IPS-20b (cell line): ENCODE measurements around the gene ZNRF1.

Source experiments
- H3K27ac ChIP-seq: one replicate; pipeline ENCODE4 v1.5.1; 2013; ENCODE audit warnings: low read length
- H3K27me3 ChIP-seq: 2 replicates; pipeline ENCODE4 v1.6.1; 2013; ENCODE audit warnings: mild to moderate bottlenecking, low read length, inconsistent platforms; ENCODE audit not compliant: insufficient read depth
- H3K36me3 ChIP-seq: 2 replicates; pipeline ENCODE4 v1.6.1; 2013; ENCODE audit warnings: low read depth, mild to moderate bottlenecking, inconsistent platforms, low read length, moderate library complexity; ENCODE audit not compliant: insufficient read depth
- H3K4me1 ChIP-seq: 2 replicates; pipeline ENCODE4 v1.6.1; 2013; ENCODE audit warnings: mild to moderate bottlenecking, control low read depth, inconsistent platforms, low read length, moderate library complexity; ENCODE audit not compliant: insufficient read depth
- H3K4me3 ChIP-seq: 2 replicates; pipeline ENCODE4 v1.5.1; 2013; ENCODE audit warnings: mild to moderate bottlenecking, low read length, inconsistent platforms
- H3K9ac ChIP-seq: 2 replicates; pipeline ENCODE4 v1.6.1; 2013; ENCODE audit warnings: low read depth, mild to moderate bottlenecking, inconsistent platforms, low read length, moderate library complexity
- H3K9me3 ChIP-seq: 2 replicates; pipeline ENCODE4 v1.6.1; 2013; ENCODE audit warnings: mild to moderate bottlenecking, low read depth, low read length, inconsistent platforms; ENCODE audit not compliant: insufficient read depth

Gene ZNRF1

GRCh38 chr16:74998481-74999218 is at the start of gene ZNRF1:
TSS of gene ZNRF1 (plus strand) at chr16:74999024. CDS start at chr16:74999672, 648 bp downstream.
- H3K36me3 ChIP-seq, result peaks cover 6% of the 10 kb centered on the region; the same call in 1 of the 2 replicates
- peak within 1 kb of the TSS; percentile 36 for H3K27ac ChIP-seq
- H3K27me3 ChIP-seq, result peaks cover 12% of the 10 kb centered on the region
- no peaks in the 10 kb centered on the region for H3K9me3 ChIP-seq
- peak within 1 kb of the TSS; percentile 67; the same call in 1 of the 2 replicates for H3K9ac ChIP-seq
- peak within 1 kb of the TSS; percentile 92 for H3K4me3 ChIP-seq
- H3K4me1 ChIP-seq, result peaks cover 12% of the 10 kb centered on the region; the same call in 1 of the 2 replicates

- no peaks in the 10 kb centered on the region for H3K9me3 ChIP-seq
- no peak overlapping the region for H3K4me3 ChIP-seq
- no peak overlapping the region for H3K27ac ChIP-seq
- H3K9ac ChIP-seq, result no peak overlapping the region
- no peaks in the 10 kb centered on the region for H3K4me1 ChIP-seq
- H3K27me3 ChIP-seq, result no peaks in the 10 kb centered on the region
- H3K36me3 ChIP-seq, result peaks cover 65% of the 10 kb centered on the region
Measured at GRCh38 chr16:74949309-74949708, 49.5 kb upstream of the ZNRF1 start.

GRCh38 chr16:74950511-74950910 is 48.3 kb upstream of the ZNRF1 start:
- H3K4me3 ChIP-seq, result no peak overlapping the region
- no peaks in the 10 kb centered on the region for H3K4me1 ChIP-seq
- H3K9ac ChIP-seq, result no peak overlapping the region
- no peaks in the 10 kb centered on the region for H3K9me3 ChIP-seq
- peaks cover 73% of the 10 kb centered on the region for H3K36me3 ChIP-seq
- H3K27ac ChIP-seq, result no peak overlapping the region
- no peaks in the 10 kb centered on the region for H3K27me3 ChIP-seq

GRCh38 chr16:74951206-74951605 is 47.6 kb upstream of the ZNRF1 start:
- no peaks in the 10 kb centered on the region for H3K27me3 ChIP-seq
- peaks cover 76% of the 10 kb centered on the region for H3K36me3 ChIP-seq
- H3K27ac ChIP-seq, result no peak overlapping the region

GRCh38 chr16:74951681-74952080 is 47.1 kb upstream of the ZNRF1 start:
- Histone ChIP-seq H3K9ac (no peak overlapping the region), H3K27ac (no peak overlapping the region), H3K36me3 (peaks cover 76% of the 10 kb centered on the region), H3K27me3 (no peaks in the 10 kb centered on the region), H3K4me3 (no peak overlapping the region), H3K4me1 (peaks cover 7% of the 10 kb centered on the region), H3K9me3 (no peaks in the 10 kb centered on the region)

More at GRCh38 chr16:74951206-74951605, 47.6 kb upstream of the ZNRF1 start:
- no peak overlapping the region for H3K9ac ChIP-seq
- H3K4me3 ChIP-seq, result no peak overlapping the region
- H3K9me3 ChIP-seq, result no peaks in the 10 kb centered on the region
- H3K4me1 ChIP-seq, result peaks cover 2% of the 10 kb centered on the region; the same call in 1 of the 2 replicates

GRCh38 chr16:74954763-74955162 is 44.1 kb upstream of the ZNRF1 start:
- Histone ChIP-seq H3K36me3 (peaks cover 61% of the 10 kb centered on the region), H3K4me1 (peaks cover 19% of the 10 kb centered on the region), H3K9me3 (no peaks in the 10 kb centered on the region), H3K27ac (no peak overlapping the region), H3K4me3 (no peak overlapping the region), H3K27me3 (no peaks in the 10 kb centered on the region), H3K9ac (no peak overlapping the region)

- Histone ChIP-seq H3K4me1 (no peaks in the 10 kb centered on the region), H3K36me3 (peaks cover 24% of the 10 kb centered on the region; the same call in 1 of the 2 replicates), H3K9me3 (no peaks in the 10 kb centered on the region), H3K27ac (no peak overlapping the region), H3K27me3 (no peaks in the 10 kb centered on the region), H3K4me3 (no peak overlapping the region), H3K9ac (no peak overlapping the region)
Measured at GRCh38 chr16:74973304-74973703, 25.5 kb upstream of the ZNRF1 start.

- no peaks in the 10 kb centered on the region for H3K27me3 ChIP-seq
- H3K4me1 ChIP-seq, result no peaks in the 10 kb centered on the region
- peaks cover 31% of the 10 kb centered on the region; the same call in 1 of the 2 replicates for H3K36me3 ChIP-seq
- no peak overlapping the region for H3K9ac ChIP-seq
- no peak overlapping the region for H3K4me3 ChIP-seq
- H3K9me3 ChIP-seq, result no peaks in the 10 kb centered on the region
- H3K27ac ChIP-seq, result no peak overlapping the region
Measured at GRCh38 chr16:74975591-74975990, 23.2 kb upstream of the ZNRF1 start.

- H3K4me3 ChIP-seq, result no peak overlapping the region
Measured at GRCh38 chr16:74982256-74982655, 16.6 kb upstream of the ZNRF1 start.

GRCh38 chr16:74984194-74984528 is 14.7 kb upstream of the ZNRF1 start:
- Histone ChIP-seq H3K36me3 (no peaks in the 10 kb centered on the region), H3K4me1 (no peaks in the 10 kb centered on the region), H3K9ac (peak overlapping the region; percentile 94; the same call in 1 of the 2 replicates), H3K27me3 (no peaks in the 10 kb centered on the region), H3K27ac (peak overlapping the region; percentile 79), H3K9me3 (no peaks in the 10 kb centered on the region), H3K4me3 (peak overlapping the region; percentile 99)

More at GRCh38 chr16:74982256-74982655, 16.6 kb upstream of the ZNRF1 start:
- H3K36me3 ChIP-seq, result peaks cover 16% of the 10 kb centered on the region; the same call in 1 of the 2 replicates
- no peak overlapping the region for H3K27ac ChIP-seq
- H3K9me3 ChIP-seq, result no peaks in the 10 kb centered on the region
- no peaks in the 10 kb centered on the region for H3K27me3 ChIP-seq
- H3K4me1 ChIP-seq, result no peaks in the 10 kb centered on the region
- no peak overlapping the region for H3K9ac ChIP-seq

- H3K9ac ChIP-seq, result peak within 1 kb of the TSS; percentile 94
- no peaks in the 10 kb centered on the region for H3K4me1 ChIP-seq
- H3K9me3 ChIP-seq, result no peaks in the 10 kb centered on the region
- peak within 1 kb of the TSS; percentile 99 for H3K4me3 ChIP-seq
- H3K27me3 ChIP-seq, result no peaks in the 10 kb centered on the region
- H3K36me3 ChIP-seq, result no peaks in the 10 kb centered on the region
- peak within 1 kb of the TSS; percentile 79 for H3K27ac ChIP-seq
Measured at GRCh38 chr16:74984529-74985296, 14.1 kb upstream of the ZNRF1 start, which contains the start of gene WDR59. TSS of gene WDR59 (minus strand) at chr16:74985123. CDS start at chr16:74985017, 106 bp downstream.
